HEK293 (cell line): ENCODE results near the gene CCDC9B.
A peak's percentile ranks its signal among the peaks of the same experiment; 100 is the strongest.

Experiments
- CTCF ChIA-PET: fragments of 350-600 bp; formaldehyde crosslinking; extraction: SDS; loops from one replicate; lab custom pipeline; 2021; ENCODE audit warnings: antibody characterized with exemption; lab: Yijun Ruan, JAX
- POLR2A ChIA-PET: fragments of 300-600 bp; formaldehyde crosslinking; extraction: SDS; loops from one replicate; lab custom pipeline; 2020; ENCODE audit warnings: antibody characterized with exemption, inconsistent platforms; lab: Yijun Ruan, JAX
- H3K27ac ChIP-seq: fragments of 200-500 bp; sonication (Bioruptor generic); 2 replicates; pipeline ENCODE4 v1.5.1; 2014; ENCODE audit warnings: low read depth, low read length, control low read depth, inconsistent platforms; ENCODE audit errors: extremely low read depth
- H3K36me3 ChIP-seq, 2 experiments: fragments of 200-500 bp in 1 of 2; sonication (Bioruptor generic) in 1 of 2; 1 replicate in 1 of 2; 2 replicates in 1 of 2; pipeline ENCODE4 v1.5.1; 2014 to 2017; ENCODE audit warnings: inconsistent platforms in 2 of 2, low read length in 2 of 2; ENCODE audit not compliant: control insufficient read depth in 2 of 2, insufficient read depth in 1 of 2
- H3K4me1 ChIP-seq: fragments of 200-500 bp; sonication (Bioruptor generic); 2 replicates; pipeline ENCODE4 v1.5.1; 2014; ENCODE audit warnings: mild to moderate bottlenecking, low read length, inconsistent platforms; ENCODE audit not compliant: control insufficient read depth, insufficient read depth
- H3K4me3 ChIP-seq: 2 replicates; pipeline ENCODE4 v1.5.1; 2011; ENCODE audit warnings: low read depth, mild to moderate bottlenecking, control low read depth, low read length, moderate library complexity
- H3K9me3 ChIP-seq: fragments of 200-500 bp; sonication (Bioruptor generic); 2 replicates; pipeline ENCODE4 v1.5.1; 2014; ENCODE audit warnings: low read depth, low read length, inconsistent platforms; ENCODE audit not compliant: control insufficient read depth, insufficient read depth
- FEZF1 ChIP-seq: fragments of 450-650 bp; formaldehyde crosslinking; IDR thresholded peaks from 2 replicates; pipeline ENCODE4 v1.5.1; 2016; ENCODE audit warnings: missing biosample characterization, missing genetic modification characterization
- GLIS1 ChIP-seq: fragments of 450-650 bp; formaldehyde crosslinking; IDR thresholded peaks from 2 replicates; pipeline ENCODE4 v1.5.1; 2016; ENCODE audit warnings: missing biosample characterization, missing genetic modification characterization
- GLIS2 ChIP-seq: fragments of 450-650 bp; formaldehyde crosslinking; IDR thresholded peaks from 2 replicates; pipeline ENCODE4 v1.5.1; 2016; ENCODE audit warnings: missing biosample characterization, missing genetic modification characterization
- HOXA7 ChIP-seq: sonication (generic); formaldehyde crosslinking; IDR thresholded peaks from 2 replicates; pipeline ENCODE4 v1.8.1; 2022; ENCODE audit warnings: missing genetic modification reagents, borderline replicate concordance
- KLF1 ChIP-seq: fragments of 450-650 bp; formaldehyde crosslinking; IDR thresholded peaks from 2 replicates; pipeline ENCODE4 v1.5.1; 2016; ENCODE audit warnings: missing biosample characterization, missing genetic modification characterization
- MEIS1 ChIP-seq: sonication (generic); formaldehyde crosslinking; IDR thresholded peaks from 2 replicates; pipeline ENCODE4 v1.8.1; 2022; ENCODE audit warnings: missing genetic modification reagents, mild to moderate bottlenecking, borderline replicate concordance
- REPIN1 ChIP-seq: fragments of 450-650 bp; formaldehyde crosslinking; IDR thresholded peaks from 2 replicates; pipeline ENCODE4 v1.5.1; 2017; ENCODE audit warnings: missing biosample characterization, missing genetic modification characterization, low read depth
- SCRT2 ChIP-seq: fragments of 450-650 bp; formaldehyde crosslinking; IDR thresholded peaks from 2 replicates; pipeline ENCODE4 v1.5.1; 2016; ENCODE audit warnings: missing biosample characterization, missing genetic modification characterization
- TRIM28 ChIP-seq: IDR thresholded peaks from 2 replicates; pipeline ENCODE4 v1.6.1; 2011; ENCODE audit warnings: low read length, control low read depth, borderline replicate concordance
- ZBTB1 ChIP-seq: fragments of 450-650 bp; formaldehyde crosslinking; IDR thresholded peaks from 2 replicates; pipeline ENCODE4 v1.5.1; 2016; ENCODE audit warnings: missing biosample characterization, missing genetic modification characterization
- ZBTB20 ChIP-seq: fragments of 450-650 bp; formaldehyde crosslinking; IDR thresholded peaks from 2 replicates; pipeline ENCODE4 v1.5.1; 2016; ENCODE audit warnings: missing biosample characterization, missing genetic modification characterization
- ZBTB48 ChIP-seq: fragments of 450-650 bp; formaldehyde crosslinking; IDR thresholded peaks from 2 replicates; pipeline ENCODE4 v1.5.1; 2016; ENCODE audit warnings: missing biosample characterization, missing genetic modification characterization
- ZBTB8A ChIP-seq: fragments of 450-650 bp; formaldehyde crosslinking; IDR thresholded peaks from 2 replicates; pipeline ENCODE4 v1.5.1; 2016; ENCODE audit warnings: missing biosample characterization, missing genetic modification characterization
- ZIC2 ChIP-seq: fragments of 450-650 bp; formaldehyde crosslinking; IDR thresholded peaks from 2 replicates; pipeline ENCODE4 v1.5.1; 2016; ENCODE audit warnings: missing biosample characterization, missing genetic modification characterization
- ZNF10 ChIP-seq: fragments of 450-650 bp; formaldehyde crosslinking; IDR thresholded peaks from 2 replicates; pipeline ENCODE4 v1.5.1; 2017; ENCODE audit warnings: missing biosample characterization, missing genetic modification characterization
- ZNF239 ChIP-seq: fragments of 450-650 bp; formaldehyde crosslinking; IDR thresholded peaks from 2 replicates; pipeline ENCODE4 v1.5.1; 2016; ENCODE audit warnings: missing biosample characterization, missing genetic modification characterization
- ZNF341 ChIP-seq: fragments of 450-650 bp; formaldehyde crosslinking; IDR thresholded peaks from 2 replicates; pipeline ENCODE4; 2016; ENCODE audit warnings: low read depth, missing biosample characterization, missing genetic modification characterization
- ZNF394 ChIP-seq: fragments of 450-650 bp; formaldehyde crosslinking; IDR thresholded peaks from 2 replicates; pipeline ENCODE4 v1.5.1; 2016; ENCODE audit warnings: missing biosample characterization, missing genetic modification characterization, mild to moderate bottlenecking, moderate library complexity, borderline replicate concordance
- ZNF521 ChIP-seq: fragments of 450-650 bp; formaldehyde crosslinking; IDR thresholded peaks from 2 replicates; pipeline ENCODE4 v1.5.1; 2017; ENCODE audit warnings: missing biosample characterization, mild to moderate bottlenecking, missing genetic modification characterization
- ZNF585B ChIP-seq: fragments of 450-650 bp; formaldehyde crosslinking; IDR thresholded peaks from 2 replicates; pipeline ENCODE4 v1.5.1; 2016; ENCODE audit warnings: missing biosample characterization, missing genetic modification characterization
- ZNF658 ChIP-seq: fragments of 450-650 bp; formaldehyde crosslinking; IDR thresholded peaks from 2 replicates; pipeline ENCODE4; 2016; ENCODE audit warnings: missing biosample characterization, missing genetic modification characterization
- ZNF664 ChIP-seq: fragments of 450-650 bp; formaldehyde crosslinking; IDR thresholded peaks from 2 replicates; pipeline ENCODE4 v1.5.1; 2016; ENCODE audit warnings: missing biosample characterization, missing genetic modification characterization
- ZNF677 ChIP-seq: fragments of 450-650 bp; IDR thresholded peaks from 2 replicates; pipeline ENCODE4 v1.5.0; 2018; ENCODE audit warnings: missing biosample characterization, mild to moderate bottlenecking, missing genetic modification characterization, moderate library complexity
- ZNF830 ChIP-seq: fragments of 450-650 bp; IDR thresholded peaks from 2 replicates; pipeline ENCODE4 v1.5.0; 2018; ENCODE audit warnings: missing biosample characterization, missing genetic modification characterization, low read depth, mild to moderate bottlenecking, moderate library complexity
- TF ChIP-seq, protein P1 (sequence below): fragments of 450-650 bp; formaldehyde crosslinking; IDR thresholded peaks from 2 replicates; pipeline ENCODE4 v1.5.1; 2016; ENCODE audit warnings: missing biosample characterization, missing genetic modification characterization
- TF ChIP-seq, protein P2 (sequence below): fragments of 450-650 bp; formaldehyde crosslinking; IDR thresholded peaks from 2 replicates; pipeline ENCODE4 v1.5.1; 2016; ENCODE audit warnings: missing biosample characterization, missing genetic modification characterization

Gene CCDC9B

DNA sequence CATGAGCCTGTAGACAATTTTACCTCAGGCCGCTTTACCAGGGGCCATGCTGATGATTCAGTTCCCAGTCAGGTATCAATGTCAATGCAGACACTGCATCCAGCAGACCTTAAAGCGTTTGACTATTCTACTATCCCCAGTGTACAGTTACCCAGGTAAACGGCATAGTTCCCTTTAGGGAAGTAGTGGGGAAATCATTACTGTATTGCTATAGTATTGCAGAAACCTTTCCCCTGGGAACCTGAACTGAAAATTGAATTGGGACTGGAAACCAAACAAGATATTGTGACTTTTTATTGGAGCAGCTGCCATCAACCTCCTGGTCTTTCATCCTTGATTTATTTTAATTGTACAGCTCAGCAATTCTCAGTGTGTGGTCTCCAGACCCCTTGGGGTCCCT lies 23.8 kb downstream of the CCDC9B start:
- no peaks in the 10 kb centered on the region for H3K9me3 ChIP-seq
- TF ChIP-seq GLIS1 (tag by site-specific recombination) = peak; percentile 82
- TF ChIP-seq FEZF1 (tag by site-specific recombination) = no peak
- peak; percentile 30; the same call in 1 of the 2 replicates for TF ChIP-seq ZIC2
- H3K4me1 ChIP-seq = peaks cover 4% of the 10 kb centered on the region; the same call in 1 of the 2 replicates
- no peak overlapping the region for H3K4me3 ChIP-seq
- no peaks in the 10 kb centered on the region for H3K36me3 ChIP-seq
- H3K27ac ChIP-seq = no peak overlapping the region
- CTCF ChIA-PET = interaction anchor here (0.6 to 16.0 kb wide), 5 partner anchors 21 to 121 kb away, joined by 3 to 248 read pairs (median 3); no protein-coding TSS in a partner anchor
- POLR2A ChIA-PET = no interaction called here

DNA sequence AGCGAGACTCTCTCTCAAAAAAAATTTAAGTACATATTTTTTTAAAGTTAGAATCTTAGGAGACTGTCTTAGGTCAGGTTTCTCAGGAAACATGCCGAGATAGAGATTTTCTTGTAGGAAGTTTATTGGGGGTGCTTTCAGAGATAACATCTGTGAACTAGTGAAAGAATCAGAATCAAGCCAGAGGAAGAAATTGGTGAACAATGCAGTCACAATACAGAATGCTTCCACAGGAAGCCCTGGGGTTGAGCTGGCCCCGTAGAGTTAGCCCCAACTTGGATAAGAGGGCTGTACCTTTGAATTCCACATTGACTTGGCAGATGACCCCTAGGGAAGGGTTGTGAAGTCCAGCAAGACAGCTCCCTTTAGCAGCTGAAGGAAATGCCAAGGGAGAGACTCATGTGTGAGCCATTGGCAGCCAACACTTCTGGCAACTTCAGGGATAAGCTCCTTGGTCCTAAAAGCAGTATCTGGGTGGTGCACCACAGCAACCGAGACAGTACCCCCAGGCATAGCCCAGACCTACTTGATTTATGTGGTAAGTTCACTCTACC lies 25.9 kb downstream of the CCDC9B start:
- TF ChIP-seq ZNF830 (tag by site-specific recombination) = no peak
- no peak for TF ChIP-seq ZNF521 (tag by site-specific recombination)
- TF ChIP-seq ZBTB8A (tag by site-specific recombination) = no peak
- TF ChIP-seq ZBTB48 (tag by site-specific recombination) = 0 out of 2 replicates have a peak, but pooled peaks have one; percentile 19
- CTCF ChIA-PET = interaction anchor here (0.7 to 16.0 kb wide), 6 partner anchors 23 to 268 kb away, joined by 3 to 248 read pairs (median 4); no protein-coding TSS in a partner anchor
- H3K9me3 ChIP-seq = no peaks in the 10 kb centered on the region
- H3K36me3 ChIP-seq = no peaks in the 10 kb centered on the region
- POLR2A ChIA-PET = no interaction called here
- H3K27ac ChIP-seq = no peak overlapping the region
- no peaks in the 10 kb centered on the region; the same call in 1 of the 2 replicates for H3K4me1 ChIP-seq
- no peak overlapping the region for H3K4me3 ChIP-seq

DNA sequence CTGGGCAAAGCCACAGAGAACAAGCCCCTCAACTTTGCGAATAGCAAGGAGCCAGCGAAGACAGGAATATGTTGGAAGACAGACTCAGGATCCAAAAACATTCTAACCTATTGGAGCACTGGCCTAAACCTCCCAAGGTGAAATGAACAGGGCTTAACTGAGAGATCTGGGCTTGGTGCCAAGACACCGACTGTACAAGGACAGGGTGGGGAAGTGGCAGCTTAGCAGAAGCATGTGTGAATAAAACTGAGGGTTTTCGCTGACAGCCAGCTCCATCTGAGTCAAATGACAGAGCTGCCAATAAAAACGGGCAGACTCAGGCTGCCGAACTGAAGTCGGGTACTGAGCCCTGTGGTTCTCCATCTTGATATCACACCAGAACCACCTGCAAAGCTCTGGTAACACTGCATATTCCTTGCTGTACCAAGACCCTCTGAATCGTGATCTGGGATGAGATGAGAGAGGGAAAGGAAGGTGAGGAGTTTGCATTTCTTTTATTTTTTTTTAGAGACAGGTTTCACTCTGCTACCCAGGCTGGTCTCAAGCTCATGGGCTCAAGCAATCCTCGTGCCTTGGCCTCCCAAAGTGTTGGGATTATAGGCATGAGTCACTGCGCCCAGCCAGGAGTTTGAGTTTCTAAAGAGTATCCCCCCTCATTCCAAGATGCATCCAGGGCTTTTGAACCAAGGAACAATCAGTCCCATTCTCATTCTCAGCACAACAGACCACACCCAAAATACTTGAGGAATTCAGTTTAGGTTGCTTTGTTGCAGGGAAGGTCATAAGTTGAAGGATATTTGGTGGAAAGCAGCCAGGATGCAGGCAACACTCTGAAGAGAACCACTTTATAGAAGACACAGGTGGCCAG lies 27.0 kb downstream of the CCDC9B start:
- ChIA-PET POLR2A (interaction anchor here (0.8 kb wide), 1 partner anchor 9 kb away, joined by 3 read pairs; the partner anchor contains the start of gene INAFM2), CTCF (interaction anchor here (0.8 to 16.0 kb wide), 8 partner anchors 9 to 268 kb away, joined by 3 to 248 read pairs (median 8); partner anchors contain the start of genes CCDC9B and INAFM2)
- Histone ChIP-seq H3K4me3 (no peak overlapping the region), H3K36me3 (no peaks in the 10 kb centered on the region), H3K9me3 (no peaks in the 10 kb centered on the region), H3K27ac (no peak overlapping the region), H3K4me1 (no peaks in the 10 kb centered on the region; the same call in 1 of the 2 replicates)
- TF ChIP-seq ZNF658 (no peak), HOXA7 (CRISPR knock-in tag) (no peak), ZNF664 (tag by site-specific recombination) (no peak), ZNF341 (tag by site-specific recombination) (no peak), REPIN1 (tag by site-specific recombination) (no peak), ZNF10 (tag by site-specific recombination) (no peak), ZNF585B (tag by site-specific recombination) (no peak), ZBTB1 (no peak), ZNF394 (tag by site-specific recombination) (no peak), TRIM28 (no peak), GLIS2 (tag by site-specific recombination) (no peak), ZIC2 (no peak), MEIS1 (CRISPR knock-in tag) (no peak), ZNF239 (tag by site-specific recombination) (no peak), SCRT2 (tag by site-specific recombination) (no peak), KLF1 (no peak), ZBTB20 (tag by site-specific recombination) (peak; percentile 28; the same call in 1 of the 2 replicates), ZNF677 (tag by site-specific recombination) (no peak)
- TF ChIP-seq, protein P1, sequence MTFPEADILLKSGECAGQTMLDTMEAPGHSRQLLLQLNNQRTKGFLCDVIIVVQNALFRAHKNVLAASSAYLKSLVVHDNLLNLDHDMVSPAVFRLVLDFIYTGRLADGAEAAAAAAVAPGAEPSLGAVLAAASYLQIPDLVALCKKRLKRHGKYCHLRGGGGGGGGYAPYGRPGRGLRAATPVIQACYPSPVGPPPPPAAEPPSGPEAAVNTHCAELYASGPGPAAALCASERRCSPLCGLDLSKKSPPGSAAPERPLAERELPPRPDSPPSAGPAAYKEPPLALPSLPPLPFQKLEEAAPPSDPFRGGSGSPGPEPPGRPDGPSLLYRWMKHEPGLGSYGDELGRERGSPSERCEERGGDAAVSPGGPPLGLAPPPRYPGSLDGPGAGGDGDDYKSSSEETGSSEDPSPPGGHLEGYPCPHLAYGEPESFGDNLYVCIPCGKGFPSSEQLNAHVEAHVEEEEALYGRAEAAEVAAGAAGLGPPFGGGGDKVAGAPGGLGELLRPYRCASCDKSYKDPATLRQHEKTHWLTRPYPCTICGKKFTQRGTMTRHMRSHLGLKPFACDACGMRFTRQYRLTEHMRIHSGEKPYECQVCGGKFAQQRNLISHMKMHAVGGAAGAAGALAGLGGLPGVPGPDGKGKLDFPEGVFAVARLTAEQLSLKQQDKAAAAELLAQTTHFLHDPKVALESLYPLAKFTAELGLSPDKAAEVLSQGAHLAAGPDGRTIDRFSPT (tag by site-specific recombination) = no peak
- TF ChIP-seq, protein P2, sequence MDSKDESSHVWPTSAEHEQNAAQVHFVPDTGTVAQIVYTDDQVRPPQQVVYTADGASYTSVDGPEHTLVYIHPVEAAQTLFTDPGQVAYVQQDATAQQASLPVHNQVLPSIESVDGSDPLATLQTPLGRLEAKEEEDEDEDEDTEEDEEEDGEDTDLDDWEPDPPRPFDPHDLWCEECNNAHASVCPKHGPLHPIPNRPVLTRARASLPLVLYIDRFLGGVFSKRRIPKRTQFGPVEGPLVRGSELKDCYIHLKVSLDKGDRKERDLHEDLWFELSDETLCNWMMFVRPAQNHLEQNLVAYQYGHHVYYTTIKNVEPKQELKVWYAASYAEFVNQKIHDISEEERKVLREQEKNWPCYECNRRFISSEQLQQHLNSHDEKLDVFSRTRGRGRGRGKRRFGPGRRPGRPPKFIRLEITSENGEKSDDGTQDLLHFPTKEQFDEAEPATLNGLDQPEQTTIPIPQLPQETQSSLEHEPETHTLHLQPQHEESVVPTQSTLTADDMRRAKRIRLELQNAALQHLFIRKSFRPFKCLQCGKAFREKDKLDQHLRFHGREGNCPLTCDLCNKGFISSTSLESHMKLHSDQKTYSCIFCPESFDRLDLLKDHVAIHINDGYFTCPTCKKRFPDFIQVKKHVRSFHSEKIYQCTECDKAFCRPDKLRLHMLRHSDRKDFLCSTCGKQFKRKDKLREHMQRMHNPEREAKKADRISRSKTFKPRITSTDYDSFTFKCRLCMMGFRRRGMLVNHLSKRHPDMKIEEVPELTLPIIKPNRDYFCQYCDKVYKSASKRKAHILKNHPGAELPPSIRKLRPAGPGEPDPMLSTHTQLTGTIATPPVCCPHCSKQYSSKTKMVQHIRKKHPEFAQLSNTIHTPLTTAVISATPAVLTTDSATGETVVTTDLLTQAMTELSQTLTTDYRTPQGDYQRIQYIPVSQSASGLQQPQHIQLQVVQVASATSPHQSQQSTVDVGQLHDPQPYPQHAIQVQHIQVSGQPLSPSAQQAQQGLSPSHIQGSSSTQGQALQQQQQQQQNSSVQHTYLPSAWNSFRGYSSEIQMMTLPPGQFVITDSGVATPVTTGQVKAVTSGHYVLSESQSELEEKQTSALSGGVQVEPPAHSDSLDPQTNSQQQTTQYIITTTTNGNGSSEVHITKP (tag by site-specific recombination) = peak; percentile 49
